GM23338 (cell line): ENCODE measurements around the gene ZNF410. TPM values are rescaled to one million over a fixed set of nuclear protein-coding genes. Genes with fewer than 3 reads are reported as not detected.
A peak's percentile ranks its signal among the peaks of the same experiment; 100 is the strongest.

ENCODE experiments used
- ATAC-seq: fragments of 200-7000 bp; cut with Tn5 transposase; 3 replicates; pipeline ENCODE4 v1.9.1; 2020
- DNase-seq: peaks from one replicate; pipeline ENCODE4 v3.0.0-alpha.2; 2015; ENCODE audit warnings: low spot score
- H2AFZ ChIP-seq: fragments of 200-600 bp; sonication (generic); 2 replicates; pipeline ENCODE4 v1.8.0; 2016; ENCODE audit warnings: antibody characterized with exemption, mild to moderate bottlenecking, moderate library complexity
- H3F3A ChIP-seq: fragments of 200-600 bp; sonication (generic); replicated peaks from 2 replicates; pipeline ENCODE4 v1.8.0; 2017; ENCODE audit warnings: antibody characterized with exemption, mixed run types, low read depth
- H3K27ac ChIP-seq: fragments of 200-600 bp; sonication (generic); 2 replicates; pipeline ENCODE4 v1.6.1; 2016; ENCODE audit warnings: low read depth
- H3K27me3 ChIP-seq: fragments of 200-600 bp; sonication (generic); 2 replicates; pipeline ENCODE4 v1.8.0; 2016; ENCODE audit warnings: mild to moderate bottlenecking, mixed run types, moderate library complexity; ENCODE audit not compliant: insufficient read depth
- H3K36me3 ChIP-seq: fragments of 200-600 bp; sonication (generic); 2 replicates; pipeline ENCODE4 v1.8.0; 2016; ENCODE audit warnings: mild to moderate bottlenecking; ENCODE audit not compliant: insufficient read depth
- H3K4me1 ChIP-seq: fragments of 200-600 bp; sonication (generic); 2 replicates; pipeline ENCODE4 v1.8.0; 2016; ENCODE audit warnings: mild to moderate bottlenecking, moderate library complexity; ENCODE audit not compliant: insufficient read depth
- H3K4me2 ChIP-seq: fragments of 200-600 bp; sonication (generic); 2 replicates; pipeline ENCODE4 v1.7.1; 2017; ENCODE audit warnings: mixed run types
- H3K4me3 ChIP-seq: fragments of 200-600 bp; sonication (generic); 2 replicates; pipeline ENCODE4 v1.6.1; 2016; ENCODE audit warnings: mixed run types
- H3K79me2 ChIP-seq: fragments of 200-600 bp; sonication (generic); replicated peaks from 2 replicates; pipeline ENCODE4 v1.8.0; 2017; ENCODE audit warnings: mild to moderate bottlenecking; ENCODE audit not compliant: insufficient read depth
- H3K9me2 ChIP-seq: fragments of 200-600 bp; sonication (generic); 2 replicates; pipeline ENCODE4 v1.8.0; 2017; ENCODE audit not compliant: insufficient read depth
- H4K20me1 ChIP-seq: fragments of 200-600 bp; sonication (generic); replicated peaks from 2 replicates; pipeline ENCODE4 v1.8.0; 2017; ENCODE audit warnings: mild to moderate bottlenecking; ENCODE audit not compliant: insufficient read depth
- H3K27ac Mint-ChIP-seq: 2 replicates; pipeline ENCODE4 v1.8.0; 2020; ENCODE audit warnings: inconsistent platforms, mild to moderate bottlenecking, moderate library complexity, mixed read lengths
- H3K27me3 Mint-ChIP-seq: 3 replicates; pipeline ENCODE4 v1.8.0; 2022; ENCODE audit warnings: low read depth, mild to moderate bottlenecking, moderate library complexity, mixed read lengths, inconsistent platforms; ENCODE audit not compliant: insufficient read depth, poor library complexity
- H3K36me3 Mint-ChIP-seq: 3 replicates; pipeline ENCODE4 v1.8.0; 2021; ENCODE audit warnings: low read depth, mild to moderate bottlenecking, inconsistent platforms, moderate library complexity, mixed read lengths
- H3K4me1 Mint-ChIP-seq: 3 replicates; pipeline ENCODE4 v1.8.0; 2020; ENCODE audit warnings: mild to moderate bottlenecking, inconsistent platforms, mixed read lengths
- H3K4me3 Mint-ChIP-seq: 3 replicates; pipeline ENCODE4 v1.8.0; 2021; ENCODE audit warnings: moderate library complexity, mild to moderate bottlenecking, inconsistent platforms, mixed read lengths
- H3K9me3 Mint-ChIP-seq: 3 replicates; pipeline ENCODE4 v1.8.0; 2020; ENCODE audit warnings: moderate library complexity, mild to moderate bottlenecking, inconsistent platforms, mixed read lengths
- CREB1 ChIP-seq: fragments of 250-450 bp; sonication (Bioruptor Pico); IDR thresholded peaks from 2 replicates; pipeline ENCODE4 v1.5.0; 2020; ENCODE audit warnings: low read depth, mild to moderate bottlenecking, moderate library complexity
- EZH2phosphoT487 ChIP-seq: fragments of 200-600 bp; sonication (generic); IDR thresholded peaks from one replicate; pipeline ENCODE4 v1.8.1; 2018; ENCODE audit warnings: antibody characterized with exemption; ENCODE audit not compliant: unreplicated experiment
- JUNB ChIP-seq: IDR thresholded peaks from one replicate; pipeline ENCODE4 v1.6.1; 2016; ENCODE audit warnings: antibody characterized with exemption; ENCODE audit not compliant: unreplicated experiment
- NANOG ChIP-seq: IDR thresholded peaks from 2 replicates; pipeline ENCODE4 v1.6.1; 2016; ENCODE audit warnings: antibody characterized with exemption, borderline replicate concordance
- POLR2AphosphoS5 ChIP-seq: IDR thresholded peaks from 2 replicates; pipeline ENCODE4 v1.6.1; 2016; ENCODE audit warnings: antibody characterized with exemption, low read depth
- STAT1 ChIP-seq: IDR thresholded peaks from one replicate; pipeline ENCODE4 v1.6.1; 2016; ENCODE audit warnings: antibody characterized with exemption; ENCODE audit not compliant: unreplicated experiment
- polyA plus RNA-seq: library from polyadenylated mRNA; unstranded; fragments of >200 nt; fragmentation: Nextera tagmentation; extraction: Ambion mirVana; gene quantifications from 2 replicates; pipeline ENCODE4 v1.2.1, GENCODE V29; 2016
- total RNA-seq: library from RNA; depleted of rRNA; stranded (reverse); fragments of >200 nt; shearing (Covaris generic); gene quantifications from 2 replicates; pipeline ENCODE4 v1.2.3, GENCODE V29; 2014
- TF ChIP-seq, protein P1 (sequence below), 2 experiments: fragments of 200-600 bp in 1 of 2; sonication (generic) in 1 of 2; conservative IDR thresholded peaks; 2 replicates each; pipeline versions ENCODE4 v1.5.1 to v1.6.1; 2016 to 2017; ENCODE audit warnings: antibody characterized with exemption in 2 of 2, low read depth in 2 of 2, mild to moderate bottlenecking in 2 of 2, moderate library complexity in 1 of 2
- TF ChIP-seq, protein P2 (sequence below): fragments of 250-450 bp; sonication (Bioruptor Pico); IDR thresholded peaks from 2 replicates; pipeline ENCODE4 v1.5.0; 2020; ENCODE audit warnings: mild to moderate bottlenecking, moderate library complexity

ZNF410 gene
- total and polyA plus RNA-seq, 2 experiments from 2014 or later = 10.6 to 20.4 TPM

DNA sequence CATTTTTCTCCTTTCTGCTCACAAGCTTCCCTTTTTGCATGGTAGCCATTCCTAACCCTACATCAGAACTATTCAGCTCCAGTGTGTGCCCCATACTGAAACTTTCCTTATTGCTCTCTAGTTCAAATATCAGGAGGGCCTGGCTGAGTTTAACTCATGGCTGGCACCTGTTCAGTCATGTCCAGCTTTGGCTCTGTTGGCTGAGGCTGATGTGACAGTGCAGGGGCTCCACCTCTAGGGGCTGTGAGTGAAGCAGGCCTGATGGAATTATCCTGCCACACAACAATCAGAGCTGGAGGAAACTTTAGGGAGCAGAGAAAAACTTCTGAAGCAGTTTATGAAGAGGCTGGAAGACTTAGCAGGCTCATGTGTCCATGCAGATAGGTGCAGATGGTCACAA, 71.9 kb downstream of the ZNF410 start:
- Mint-ChIP-seq H3K27me3 (no peaks in the 10 kb centered on the region), H3K27ac (no peak overlapping the region), H3K9me3 (no peaks in the 10 kb centered on the region), H3K4me3 (no peak overlapping the region), H3K4me1 (no peaks in the 10 kb centered on the region), H3K36me3 (peaks cover 35% of the 10 kb centered on the region)
- no peaks in the 10 kb centered on the region for H3K79me2 ChIP-seq
- DNase-seq (no peak), ATAC-seq (no peak)
- no peak overlapping the region for H3K4me2 ChIP-seq
- H2AFZ ChIP-seq = no peak overlapping the region
- H3K4me3 ChIP-seq = no peak overlapping the region
- H3K27ac ChIP-seq = no peak overlapping the region
- no peaks in the 10 kb centered on the region for H3K36me3 ChIP-seq
- no peaks in the 10 kb centered on the region for H3K4me1 ChIP-seq
- no peaks in the 10 kb centered on the region; the same call in 1 of the 2 replicates for H4K20me1 ChIP-seq
- no peaks in the 10 kb centered on the region for H3K9me2 ChIP-seq
- TF ChIP-seq POLR2AphosphoS5 = no peak
- TF ChIP-seq CREB1 (CRISPR knock-in tag) = no peak
- TF ChIP-seq, protein P1, sequence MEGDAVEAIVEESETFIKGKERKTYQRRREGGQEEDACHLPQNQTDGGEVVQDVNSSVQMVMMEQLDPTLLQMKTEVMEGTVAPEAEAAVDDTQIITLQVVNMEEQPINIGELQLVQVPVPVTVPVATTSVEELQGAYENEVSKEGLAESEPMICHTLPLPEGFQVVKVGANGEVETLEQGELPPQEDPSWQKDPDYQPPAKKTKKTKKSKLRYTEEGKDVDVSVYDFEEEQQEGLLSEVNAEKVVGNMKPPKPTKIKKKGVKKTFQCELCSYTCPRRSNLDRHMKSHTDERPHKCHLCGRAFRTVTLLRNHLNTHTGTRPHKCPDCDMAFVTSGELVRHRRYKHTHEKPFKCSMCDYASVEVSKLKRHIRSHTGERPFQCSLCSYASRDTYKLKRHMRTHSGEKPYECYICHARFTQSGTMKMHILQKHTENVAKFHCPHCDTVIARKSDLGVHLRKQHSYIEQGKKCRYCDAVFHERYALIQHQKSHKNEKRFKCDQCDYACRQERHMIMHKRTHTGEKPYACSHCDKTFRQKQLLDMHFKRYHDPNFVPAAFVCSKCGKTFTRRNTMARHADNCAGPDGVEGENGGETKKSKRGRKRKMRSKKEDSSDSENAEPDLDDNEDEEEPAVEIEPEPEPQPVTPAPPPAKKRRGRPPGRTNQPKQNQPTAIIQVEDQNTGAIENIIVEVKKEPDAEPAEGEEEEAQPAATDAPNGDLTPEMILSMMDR (conservative IDR thresholded peaks at IDR 0.05; ENCODE audit: low read depth in 2 of 2) = peak in 1 of 2 experiments; percentile 26; a peak in 1 of 4 replicates
- no peaks in the 10 kb centered on the region for H3K27me3 ChIP-seq
- H3F3A ChIP-seq = no peaks in the 10 kb centered on the region

DNA sequence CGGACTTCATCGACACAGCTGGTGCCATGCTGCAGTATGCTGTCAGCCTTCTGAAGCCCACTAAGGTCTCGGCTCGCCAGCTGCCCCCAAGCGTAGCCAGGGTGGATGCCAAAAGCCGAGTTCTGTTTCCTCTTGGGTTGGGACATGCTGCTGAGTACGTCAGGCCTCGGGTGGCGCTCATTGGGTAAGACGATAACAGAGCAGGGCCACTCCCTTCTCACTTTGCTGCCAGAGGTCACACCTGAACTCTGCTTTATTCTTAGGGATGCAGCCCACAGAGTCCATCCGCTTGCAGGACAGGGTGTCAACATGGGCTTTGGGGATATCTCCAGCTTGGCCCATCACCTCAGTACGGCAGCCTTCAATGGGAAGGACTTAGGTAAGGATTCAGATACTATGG, 74.5 kb downstream of the ZNF410 start:
- no peak overlapping the region for H2AFZ ChIP-seq
- DNase-seq = no peak
- no peaks in the 10 kb centered on the region for H3K4me1 ChIP-seq
- H3F3A ChIP-seq = no peaks in the 10 kb centered on the region
- H3K4me3 ChIP-seq = no peak overlapping the region
- Mint-ChIP-seq H3K9me3 (no peaks in the 10 kb centered on the region), H3K27ac (no peak overlapping the region), H3K36me3 (peaks cover 27% of the 10 kb centered on the region; the same call in 2 of the 3 replicates), H3K4me3 (no peak overlapping the region), H3K4me1 (no peaks in the 10 kb centered on the region), H3K27me3 (no peaks in the 10 kb centered on the region)
- H3K9me2 ChIP-seq = no peaks in the 10 kb centered on the region
- H3K4me2 ChIP-seq = no peak overlapping the region
- no peaks in the 10 kb centered on the region for H3K27me3 ChIP-seq
- H3K27ac ChIP-seq = no peak overlapping the region
- TF ChIP-seq JUNB = no peak
- TF ChIP-seq EZH2phosphoT487 = no peak
- TF ChIP-seq NANOG = no peak
- no peaks in the 10 kb centered on the region; the same call in 1 of the 2 replicates for H4K20me1 ChIP-seq
- H3K36me3 ChIP-seq = no peaks in the 10 kb centered on the region
- H3K79me2 ChIP-seq = no peaks in the 10 kb centered on the region
- no peak for ATAC-seq

DNA sequence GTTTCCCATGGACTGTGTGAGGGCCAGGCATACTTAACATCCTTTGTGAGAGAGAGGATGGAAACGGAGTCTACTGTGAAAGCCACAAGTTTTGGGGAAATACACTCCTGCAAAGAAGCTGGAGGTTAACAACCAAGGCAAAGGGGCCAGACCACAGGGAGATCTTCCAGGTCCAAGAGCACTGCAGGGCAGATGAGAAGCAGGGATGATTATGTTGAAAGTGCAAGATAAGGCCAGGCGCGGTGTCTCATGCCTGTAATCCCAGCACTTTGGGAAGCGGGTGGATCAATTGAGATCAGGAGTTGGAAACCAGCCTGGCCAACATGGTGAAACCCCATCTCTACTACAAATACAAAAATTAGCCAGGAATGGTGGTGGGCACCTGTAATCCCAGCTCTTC, 78.6 kb downstream of the ZNF410 start:
- Mint-ChIP-seq H3K4me1 (no peaks in the 10 kb centered on the region), H3K27me3 (no peaks in the 10 kb centered on the region), H3K27ac (no peak overlapping the region), H3K36me3 (peaks cover 17% of the 10 kb centered on the region; the same call in 2 of the 3 replicates), H3K9me3 (no peaks in the 10 kb centered on the region), H3K4me3 (no peak overlapping the region)
- Histone ChIP-seq H4K20me1 (no peaks in the 10 kb centered on the region; the same call in 1 of the 2 replicates), H3K9me2 (no peaks in the 10 kb centered on the region), H3K4me2 (no peak overlapping the region), H3K27ac (no peak overlapping the region), H2AFZ (no peak overlapping the region), H3F3A (no peaks in the 10 kb centered on the region), H3K4me3 (no peak overlapping the region), H3K27me3 (no peaks in the 10 kb centered on the region), H3K4me1 (no peaks in the 10 kb centered on the region), H3K36me3 (no peaks in the 10 kb centered on the region), H3K79me2 (no peaks in the 10 kb centered on the region)
- DNase-seq (no peak), ATAC-seq (no peak)
- TF ChIP-seq, protein P2, sequence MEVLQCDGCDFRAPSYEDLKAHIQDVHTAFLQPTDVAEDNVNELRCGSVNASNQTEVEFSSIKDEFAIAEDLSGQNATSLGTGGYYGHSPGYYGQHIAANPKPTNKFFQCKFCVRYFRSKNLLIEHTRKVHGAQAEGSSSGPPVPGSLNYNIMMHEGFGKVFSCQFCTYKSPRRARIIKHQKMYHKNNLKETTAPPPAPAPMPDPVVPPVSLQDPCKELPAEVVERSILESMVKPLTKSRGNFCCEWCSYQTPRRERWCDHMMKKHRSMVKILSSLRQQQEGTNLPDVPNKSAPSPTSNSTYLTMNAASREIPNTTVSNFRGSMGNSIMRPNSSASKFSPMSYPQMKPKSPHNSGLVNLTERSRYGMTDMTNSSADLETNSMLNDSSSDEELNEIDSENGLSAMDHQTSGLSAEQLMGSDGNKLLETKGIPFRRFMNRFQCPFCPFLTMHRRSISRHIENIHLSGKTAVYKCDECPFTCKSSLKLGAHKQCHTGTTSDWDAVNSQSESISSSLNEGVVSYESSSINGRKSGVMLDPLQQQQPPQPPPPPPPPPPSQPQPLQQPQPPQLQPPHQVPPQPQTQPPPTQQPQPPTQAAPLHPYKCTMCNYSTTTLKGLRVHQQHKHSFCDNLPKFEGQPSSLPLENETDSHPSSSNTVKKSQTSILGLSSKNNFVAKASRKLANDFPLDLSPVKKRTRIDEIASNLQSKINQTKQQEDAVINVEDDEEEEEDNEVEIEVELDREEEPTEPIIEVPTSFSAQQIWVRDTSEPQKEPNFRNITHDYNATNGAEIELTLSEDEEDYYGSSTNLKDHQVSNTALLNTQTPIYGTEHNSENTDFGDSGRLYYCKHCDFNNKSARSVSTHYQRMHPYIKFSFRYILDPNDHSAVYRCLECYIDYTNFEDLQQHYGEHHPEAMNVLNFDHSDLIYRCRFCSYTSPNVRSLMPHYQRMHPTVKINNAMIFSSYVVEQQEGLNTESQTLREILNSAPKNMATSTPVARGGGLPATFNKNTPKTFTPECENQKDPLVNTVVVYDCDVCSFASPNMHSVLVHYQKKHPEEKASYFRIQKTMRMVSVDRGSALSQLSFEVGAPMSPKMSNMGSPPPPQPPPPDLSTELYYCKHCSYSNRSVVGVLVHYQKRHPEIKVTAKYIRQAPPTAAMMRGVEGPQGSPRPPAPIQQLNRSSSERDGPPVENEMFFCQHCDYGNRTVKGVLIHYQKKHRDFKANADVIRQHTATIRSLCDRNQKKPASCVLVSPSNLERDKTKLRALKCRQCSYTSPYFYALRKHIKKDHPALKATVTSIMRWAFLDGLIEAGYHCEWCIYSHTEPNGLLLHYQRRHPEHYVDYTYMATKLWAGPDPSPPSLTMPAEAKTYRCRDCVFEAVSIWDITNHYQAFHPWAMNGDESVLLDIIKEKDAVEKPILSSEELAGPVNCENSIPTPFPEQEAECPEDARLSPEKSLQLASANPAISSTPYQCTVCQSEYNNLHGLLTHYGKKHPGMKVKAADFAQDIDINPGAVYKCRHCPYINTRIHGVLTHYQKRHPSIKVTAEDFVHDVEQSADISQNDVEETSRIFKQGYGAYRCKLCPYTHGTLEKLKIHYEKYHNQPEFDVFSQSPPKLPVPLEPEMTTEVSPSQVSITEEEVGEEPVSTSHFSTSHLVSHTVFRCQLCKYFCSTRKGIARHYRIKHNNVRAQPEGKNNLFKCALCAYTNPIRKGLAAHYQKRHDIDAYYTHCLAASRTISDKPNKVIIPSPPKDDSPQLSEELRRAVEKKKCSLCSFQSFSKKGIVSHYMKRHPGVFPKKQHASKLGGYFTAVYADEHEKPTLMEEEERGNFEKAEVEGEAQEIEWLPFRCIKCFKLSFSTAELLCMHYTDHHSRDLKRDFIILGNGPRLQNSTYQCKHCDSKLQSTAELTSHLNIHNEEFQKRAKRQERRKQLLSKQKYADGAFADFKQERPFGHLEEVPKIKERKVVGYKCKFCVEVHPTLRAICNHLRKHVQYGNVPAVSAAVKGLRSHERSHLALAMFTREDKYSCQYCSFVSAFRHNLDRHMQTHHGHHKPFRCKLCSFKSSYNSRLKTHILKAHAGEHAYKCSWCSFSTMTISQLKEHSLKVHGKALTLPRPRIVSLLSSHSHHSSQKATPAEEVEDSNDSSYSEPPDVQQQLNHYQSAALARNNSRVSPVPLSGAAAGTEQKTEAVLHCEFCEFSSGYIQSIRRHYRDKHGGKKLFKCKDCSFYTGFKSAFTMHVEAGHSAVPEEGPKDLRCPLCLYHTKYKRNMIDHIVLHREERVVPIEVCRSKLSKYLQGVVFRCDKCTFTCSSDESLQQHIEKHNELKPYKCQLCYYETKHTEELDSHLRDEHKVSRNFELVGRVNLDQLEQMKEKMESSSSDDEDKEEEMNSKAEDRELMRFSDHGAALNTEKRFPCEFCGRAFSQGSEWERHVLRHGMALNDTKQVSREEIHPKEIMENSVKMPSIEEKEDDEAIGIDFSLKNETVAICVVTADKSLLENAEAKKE = no peak
- TF ChIP-seq STAT1 (no peak), EZH2phosphoT487 (no peak)
